ENCODE measurements around the gene FGF14.

FGF14 gene

DNA sequence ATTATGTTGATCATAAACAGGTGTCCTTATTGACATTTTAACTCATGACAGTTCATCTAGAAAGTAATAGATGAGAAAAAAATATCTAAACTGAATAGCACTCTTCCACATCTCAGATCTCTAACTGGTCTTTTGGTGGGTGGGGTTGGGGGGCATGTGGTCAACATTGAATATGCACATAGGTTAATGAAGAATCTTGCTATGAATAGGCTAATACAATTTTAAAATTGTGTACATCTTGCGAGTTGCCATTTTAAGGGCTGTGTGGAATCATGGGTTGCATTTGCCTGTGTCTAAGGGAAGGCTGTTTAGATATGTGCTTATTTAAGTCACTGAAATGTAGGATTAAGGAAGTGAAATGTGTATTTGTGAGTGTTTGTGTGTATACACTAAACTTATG, 603.4 kb downstream of the FGF14 start:
- no peaks in the 10 kb centered on the region for H3K9me3 ChIP-seq (ENCODE audit: insufficient read depth, low read length)
- TF ChIP-seq, protein P1, sequence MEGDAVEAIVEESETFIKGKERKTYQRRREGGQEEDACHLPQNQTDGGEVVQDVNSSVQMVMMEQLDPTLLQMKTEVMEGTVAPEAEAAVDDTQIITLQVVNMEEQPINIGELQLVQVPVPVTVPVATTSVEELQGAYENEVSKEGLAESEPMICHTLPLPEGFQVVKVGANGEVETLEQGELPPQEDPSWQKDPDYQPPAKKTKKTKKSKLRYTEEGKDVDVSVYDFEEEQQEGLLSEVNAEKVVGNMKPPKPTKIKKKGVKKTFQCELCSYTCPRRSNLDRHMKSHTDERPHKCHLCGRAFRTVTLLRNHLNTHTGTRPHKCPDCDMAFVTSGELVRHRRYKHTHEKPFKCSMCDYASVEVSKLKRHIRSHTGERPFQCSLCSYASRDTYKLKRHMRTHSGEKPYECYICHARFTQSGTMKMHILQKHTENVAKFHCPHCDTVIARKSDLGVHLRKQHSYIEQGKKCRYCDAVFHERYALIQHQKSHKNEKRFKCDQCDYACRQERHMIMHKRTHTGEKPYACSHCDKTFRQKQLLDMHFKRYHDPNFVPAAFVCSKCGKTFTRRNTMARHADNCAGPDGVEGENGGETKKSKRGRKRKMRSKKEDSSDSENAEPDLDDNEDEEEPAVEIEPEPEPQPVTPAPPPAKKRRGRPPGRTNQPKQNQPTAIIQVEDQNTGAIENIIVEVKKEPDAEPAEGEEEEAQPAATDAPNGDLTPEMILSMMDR (IDR thresholded peaks at IDR 0.05; ENCODE audit: insufficient read depth, low read length, poor library complexity, severe bottlenecking) = no peak
- no peak for TF ChIP-seq EZH2phosphoT487 (conservative IDR thresholded peaks at IDR 0.05; ENCODE audit: low read length)
- H3K27me3 ChIP-seq (ENCODE audit: low read length) = no peaks in the 10 kb centered on the region
- no peaks in the 10 kb centered on the region for H3K79me2 ChIP-seq (ENCODE audit: insufficient read depth, low read length)
- H3K27ac ChIP-seq (ENCODE audit: low read depth, low read length) = no peak overlapping the region
- no peak overlapping the region for H3K9ac ChIP-seq (ENCODE audit: low read length)
- no peak overlapping the region for H3K4me3 ChIP-seq (ENCODE audit: insufficient read depth, low read length, poor library complexity, severe bottlenecking)
- no peak overlapping the region for H2AFZ ChIP-seq (ENCODE audit: low read depth, low read length, severe bottlenecking)
- H3K4me2 ChIP-seq (ENCODE audit: low read depth, low read length, poor library complexity, severe bottlenecking) = no peak overlapping the region
- no peaks in the 10 kb centered on the region for H4K20me1 ChIP-seq (ENCODE audit: low read depth, low read length)
- no peaks in the 10 kb centered on the region for H3K36me3 ChIP-seq (ENCODE audit: low read length)
- H3F3A ChIP-seq (ENCODE audit: insufficient read depth) = no peaks in the 10 kb centered on the region
- no peaks in the 10 kb centered on the region for H3K9me2 ChIP-seq (replicated peaks; ENCODE audit: insufficient read depth, low read length)

DNA sequence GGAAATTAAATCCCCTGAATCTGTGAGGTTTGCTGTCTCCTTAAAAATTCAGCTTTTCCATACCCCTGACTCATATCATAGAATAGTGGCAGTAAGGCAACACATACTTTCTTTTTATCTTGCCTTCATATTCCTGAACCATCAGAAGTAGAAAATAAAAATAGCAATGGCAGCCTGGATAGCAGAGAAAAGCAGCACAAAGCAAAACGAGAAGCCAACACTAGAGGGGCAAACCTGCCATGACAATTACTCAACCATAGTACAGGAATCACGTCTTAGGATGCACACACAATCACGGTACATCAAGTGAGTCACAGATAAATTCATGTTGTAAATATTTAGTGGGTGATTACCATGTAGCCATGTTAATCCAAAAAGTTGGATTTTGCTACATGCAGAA, 606.4 kb downstream of the FGF14 start:
- no peak overlapping the region for H3K27ac ChIP-seq (ENCODE audit: low read depth, low read length)
- H3K9ac ChIP-seq (ENCODE audit: low read length) = no peak overlapping the region

DNA sequence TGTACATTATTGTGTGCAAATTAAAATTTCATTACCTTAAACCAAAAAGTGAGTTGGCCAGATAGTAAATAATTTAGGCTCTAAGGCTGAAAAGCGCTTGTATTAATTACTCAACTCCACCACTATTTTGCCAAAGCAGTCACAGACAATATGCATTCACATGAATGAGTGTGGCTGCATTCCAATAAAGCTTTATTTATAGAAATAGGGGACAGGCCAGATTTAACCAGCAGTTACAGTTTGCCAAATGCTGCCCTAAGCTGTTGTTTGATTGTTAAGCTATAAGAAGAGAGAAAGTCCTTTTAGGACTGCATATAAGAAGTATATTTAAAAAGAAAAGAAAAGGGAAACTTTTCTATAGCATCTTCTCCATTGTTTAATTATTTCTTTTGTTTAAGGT, 606.8 kb downstream of the FGF14 start:
- TF ChIP-seq, protein P1 (IDR thresholded peaks at IDR 0.05; ENCODE audit: insufficient read depth, low read length, poor library complexity, severe bottlenecking) = no peak
- TF ChIP-seq EZH2phosphoT487 (conservative IDR thresholded peaks at IDR 0.05; ENCODE audit: low read length) = no peak
- H3K4me2 ChIP-seq (ENCODE audit: low read depth, low read length, poor library complexity, severe bottlenecking) = no peak overlapping the region
- no peak overlapping the region for H3K27ac ChIP-seq (ENCODE audit: low read depth, low read length)

More for the DNA sequence above, 606.4 kb downstream of the FGF14 start:
- H3K4me2 ChIP-seq (ENCODE audit: low read depth, low read length, poor library complexity, severe bottlenecking) = no peak overlapping the region
- H2AFZ ChIP-seq (ENCODE audit: low read depth, low read length, severe bottlenecking) = no peak overlapping the region
- no peaks in the 10 kb centered on the region for H4K20me1 ChIP-seq (ENCODE audit: low read depth, low read length)
- H3K9me3 ChIP-seq (ENCODE audit: insufficient read depth, low read length) = no peaks in the 10 kb centered on the region
- no peaks in the 10 kb centered on the region for H3K27me3 ChIP-seq (ENCODE audit: low read length)
- H3K79me2 ChIP-seq (ENCODE audit: insufficient read depth, low read length) = no peaks in the 10 kb centered on the region
- H3F3A ChIP-seq (ENCODE audit: insufficient read depth) = no peaks in the 10 kb centered on the region
- H3K4me3 ChIP-seq (ENCODE audit: insufficient read depth, low read length, poor library complexity, severe bottlenecking) = no peak overlapping the region
- H3K9me2 ChIP-seq (replicated peaks; ENCODE audit: insufficient read depth, low read length) = no peaks in the 10 kb centered on the region
- TF ChIP-seq, protein P1 (IDR thresholded peaks at IDR 0.05; ENCODE audit: insufficient read depth, low read length, poor library complexity, severe bottlenecking) = no peak
- TF ChIP-seq EZH2phosphoT487 (conservative IDR thresholded peaks at IDR 0.05; ENCODE audit: low read length) = no peak
- no peaks in the 10 kb centered on the region for H3K36me3 ChIP-seq (ENCODE audit: low read length)

More for the DNA sequence above, 606.8 kb downstream of the FGF14 start:
- H3K4me3 ChIP-seq (ENCODE audit: insufficient read depth, low read length, poor library complexity, severe bottlenecking) = no peak overlapping the region
- H3K9ac ChIP-seq (ENCODE audit: low read length) = no peak overlapping the region
- no peaks in the 10 kb centered on the region for H3K27me3 ChIP-seq (ENCODE audit: low read length)
- H3K36me3 ChIP-seq (ENCODE audit: low read length) = no peaks in the 10 kb centered on the region
- H3K9me3 ChIP-seq (ENCODE audit: insufficient read depth, low read length) = no peaks in the 10 kb centered on the region
- no peaks in the 10 kb centered on the region for H3F3A ChIP-seq (ENCODE audit: insufficient read depth)
- H4K20me1 ChIP-seq (ENCODE audit: low read depth, low read length) = no peaks in the 10 kb centered on the region
- H2AFZ ChIP-seq (ENCODE audit: low read depth, low read length, severe bottlenecking) = no peak overlapping the region
- H3K79me2 ChIP-seq (ENCODE audit: insufficient read depth, low read length) = no peaks in the 10 kb centered on the region
- H3K9me2 ChIP-seq (replicated peaks; ENCODE audit: insufficient read depth, low read length) = no peaks in the 10 kb centered on the region
